HG03064 (cell line): ENCODE measurements around the gene CFAP100.

Experiments
- ATAC-seq: cut with Tn5 transposase; IDR thresholded peaks from one replicate; pipeline ENCODE4 v1.9.1; 2021; ENCODE audit warnings: low read depth; ENCODE audit not compliant: unreplicated experiment

Gene CFAP100

GRCh38 chr3:126419886-126420786 is 25.4 kb downstream of the CFAP100 start:
- ATAC-seq: no peak

DNA sequence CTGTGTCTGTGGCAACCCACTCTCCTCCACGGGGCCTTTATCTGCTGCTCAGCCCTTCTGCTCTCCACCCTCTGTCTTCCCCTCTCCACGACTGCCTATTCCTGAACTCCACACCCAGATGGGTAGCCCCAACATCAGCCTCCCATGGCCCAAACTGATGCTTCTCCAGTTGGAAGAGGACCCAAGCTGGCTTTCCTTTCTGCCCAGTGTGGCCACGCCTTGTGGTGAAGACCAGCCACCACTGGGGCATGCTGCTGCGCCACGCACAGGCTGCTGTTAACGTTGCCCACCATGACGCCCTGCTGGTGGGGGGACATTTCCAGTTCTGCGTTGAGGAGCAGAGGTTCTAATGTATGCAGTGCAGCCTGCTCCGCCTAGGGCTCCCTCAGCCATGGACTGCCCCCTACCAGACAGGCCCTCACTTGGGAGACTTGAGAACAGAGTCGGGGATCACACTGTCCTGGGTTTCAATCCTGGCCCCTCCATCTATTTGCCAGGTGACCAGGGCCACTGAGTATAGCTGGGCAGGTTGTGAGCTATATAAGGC is 26.9 kb downstream of the CFAP100 start:
- ATAC-seq: no peak

DNA sequence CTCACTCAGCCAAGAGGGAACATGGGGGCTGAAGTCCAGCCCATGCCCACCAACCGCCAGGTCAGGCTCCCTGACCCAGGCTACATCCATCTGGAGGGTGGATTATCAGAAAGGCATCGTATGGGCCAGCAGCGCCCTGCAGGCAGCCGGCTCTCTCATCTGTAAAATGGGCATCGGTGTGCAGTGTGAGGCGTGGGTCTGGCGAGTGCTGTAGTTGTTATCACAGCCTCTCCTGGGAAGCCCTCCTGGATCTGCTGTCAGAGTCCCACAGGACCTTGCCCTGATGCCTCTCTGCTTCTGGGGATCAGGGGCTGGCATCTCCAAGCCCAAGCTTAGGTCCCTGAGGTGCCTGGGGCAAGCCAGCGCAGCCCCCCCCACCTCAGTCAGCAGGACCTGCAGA is 27.4 kb downstream of the CFAP100 start:
- no peak for ATAC-seq

GRCh38 chr3:126422571-126423091 is 27.9 kb downstream of the CFAP100 start:
- no peak for ATAC-seq

DNA sequence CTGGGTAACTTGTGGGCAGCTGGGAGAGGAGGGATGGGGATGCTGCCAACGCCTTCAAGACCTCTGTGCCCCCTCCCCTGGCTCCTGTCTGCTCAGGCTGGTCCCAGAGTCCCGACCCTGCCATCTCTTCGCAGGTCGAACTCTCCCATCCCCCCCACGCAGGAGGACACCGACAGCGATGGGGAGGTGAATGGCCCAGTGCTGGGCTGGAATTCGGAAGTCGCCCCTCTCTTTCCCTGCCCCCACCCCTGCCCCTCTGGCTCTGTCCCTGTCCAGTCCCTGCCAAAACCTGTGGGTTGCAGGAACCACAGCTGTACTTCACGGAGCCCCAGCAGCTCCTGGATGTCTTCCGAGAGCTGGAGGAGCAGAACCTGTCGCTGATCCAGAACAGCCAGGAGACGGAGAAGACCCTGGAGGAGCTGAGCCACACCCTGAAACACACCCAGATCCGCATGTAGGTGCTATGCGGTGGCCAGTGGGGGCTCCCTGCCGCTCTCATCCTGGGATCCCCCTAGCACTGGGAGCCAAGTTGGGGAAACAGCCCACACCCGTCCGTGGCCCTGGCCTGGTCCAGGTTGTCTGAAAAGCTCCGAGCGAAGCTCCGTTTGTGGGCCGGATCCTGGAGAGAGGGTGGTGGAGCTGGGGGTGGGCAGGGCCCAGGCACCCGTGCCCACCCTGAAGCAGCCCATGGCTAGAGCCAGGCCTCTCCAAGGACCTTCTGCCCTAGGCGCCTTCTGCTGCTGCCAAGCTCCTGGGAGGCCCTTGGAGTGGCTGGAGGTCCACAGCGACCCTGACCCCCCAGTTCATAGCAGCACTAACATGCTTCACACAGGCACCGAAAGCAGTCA is 28.7 kb downstream of the CFAP100 start:
- ATAC-seq: no peak

DNA sequence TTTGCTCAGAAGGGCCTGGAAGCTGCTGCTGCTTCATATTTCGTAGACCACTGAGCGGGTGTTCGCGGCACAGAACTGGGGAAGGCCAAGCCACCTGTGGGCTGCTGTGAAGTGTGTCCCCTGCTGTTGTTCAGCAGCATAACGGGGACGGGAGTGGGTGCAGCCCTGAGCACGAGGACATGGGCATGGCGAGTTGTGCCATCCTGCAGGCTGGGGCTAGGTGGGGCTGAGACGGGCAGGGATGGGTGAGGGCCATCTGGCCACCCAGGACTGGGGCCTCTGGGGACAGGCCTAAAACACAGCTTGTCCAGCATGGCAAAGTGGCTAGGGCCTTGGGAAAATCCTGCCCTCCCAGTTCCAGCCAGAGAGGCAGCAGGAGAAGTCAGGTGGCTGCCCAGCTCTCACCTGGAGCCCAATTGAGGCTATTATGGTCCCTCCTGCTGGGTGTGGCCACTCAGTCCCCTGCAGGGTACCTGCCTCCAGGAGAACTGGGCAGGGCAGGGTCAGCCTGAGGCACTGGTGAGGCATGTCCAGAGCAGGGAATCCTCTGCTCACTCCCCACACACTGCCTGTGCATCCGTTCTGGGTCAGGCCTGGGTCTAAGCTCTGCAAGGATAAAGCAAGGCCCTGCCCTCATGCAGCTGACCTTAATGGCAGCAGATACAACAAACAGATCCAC is 29.5 kb downstream of the CFAP100 start:
- no peak for ATAC-seq

GRCh38 chr3:126424751-126425150 is 30.0 kb downstream of the CFAP100 start:
- no peak for ATAC-seq

DNA sequence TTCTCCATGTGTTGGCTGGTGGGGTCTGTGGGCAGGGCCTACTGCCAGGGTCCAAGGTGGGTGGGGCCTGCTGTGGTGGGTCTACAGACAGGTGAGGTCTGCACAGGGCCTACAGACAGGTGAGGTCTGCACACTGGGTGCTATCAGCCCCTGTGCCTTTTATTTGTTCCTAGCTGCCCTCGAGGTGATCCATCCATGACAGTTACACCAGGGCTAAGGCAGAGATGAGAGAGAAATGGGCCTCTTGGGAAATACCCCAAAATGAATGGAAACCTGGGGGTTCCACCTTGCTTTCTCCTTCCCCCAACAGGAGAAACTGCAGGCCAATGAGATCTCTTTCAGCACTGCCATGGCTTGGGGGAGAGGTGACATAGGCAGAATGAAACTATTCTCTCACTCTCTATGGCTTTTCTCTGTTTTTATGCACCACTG is 36.4 kb downstream of the CFAP100 start:
- no peak for ATAC-seq

GRCh38 chr3:126432361-126433104 is 37.8 kb downstream of the CFAP100 start:
- ATAC-seq: no peak

DNA sequence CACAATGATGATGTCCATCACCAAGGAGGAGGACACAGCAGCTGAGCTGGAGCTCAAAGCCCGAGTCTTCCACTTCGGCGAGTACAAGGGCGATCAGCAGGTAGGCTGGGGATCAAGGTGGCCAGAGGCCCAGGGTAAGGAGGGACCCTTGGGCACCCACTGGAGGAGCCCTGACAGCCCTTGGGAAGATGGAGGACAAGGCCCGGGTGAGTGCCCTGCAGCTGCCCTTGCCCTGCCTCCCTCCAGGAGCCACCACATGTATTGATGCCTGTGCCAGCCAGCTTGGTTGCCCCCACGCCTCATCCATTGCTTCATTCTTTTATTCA is 38.4 kb downstream of the CFAP100 start:
- no peak for ATAC-seq

DNA sequence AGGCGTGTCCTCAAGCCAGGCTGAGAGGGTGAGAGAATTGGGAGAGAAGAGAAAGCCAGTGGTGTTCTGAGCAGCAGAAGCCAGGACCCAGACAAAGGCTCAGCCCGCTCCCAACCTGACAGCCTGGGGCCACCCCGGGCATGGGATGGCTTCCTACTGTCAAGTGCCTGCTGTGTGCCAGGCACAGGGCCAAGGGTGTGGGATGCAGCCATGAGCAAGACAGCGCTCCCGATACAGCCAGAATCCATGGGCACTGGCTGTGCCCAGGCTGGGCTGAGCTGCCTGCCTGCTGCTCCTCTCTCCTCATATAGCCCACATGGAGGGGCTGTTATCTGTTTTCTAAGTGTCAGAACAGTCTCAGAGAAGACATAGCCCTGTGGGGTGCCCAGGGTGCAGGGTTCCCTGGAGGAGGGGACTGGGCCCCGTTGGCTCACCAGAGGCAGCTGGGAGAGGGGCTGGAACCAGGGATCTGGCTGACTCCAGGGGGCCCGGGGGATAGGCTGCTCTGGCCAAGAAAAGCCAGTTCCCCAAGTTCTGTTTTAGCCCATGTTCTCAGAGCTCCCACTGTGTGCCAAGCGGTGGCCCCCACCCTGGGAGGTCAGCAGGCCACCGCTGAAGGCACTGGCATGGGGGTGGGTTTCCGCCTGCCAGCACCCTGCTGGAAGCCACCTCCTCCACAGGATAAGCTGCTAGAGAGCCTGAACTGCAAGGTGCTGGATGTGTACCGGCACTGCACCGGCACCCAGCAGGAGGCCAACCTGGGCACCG is 39.0 kb downstream of the CFAP100 start:
- ATAC-seq: no peak

- no peak for ATAC-seq
These were observed 39.5 kb downstream of the CFAP100 start for GRCh38 chr3:126434264-126434590.

GRCh38 chr3:126434931-126435411 is 40.3 kb downstream of the CFAP100 start:
- no peak for ATAC-seq

- ATAC-seq: no peak
These were observed 41.0 kb downstream of the CFAP100 start for GRCh38 chr3:126435456-126436315.

- no peak for ATAC-seq
These were observed 42.4 kb downstream of the CFAP100 start for GRCh38 chr3:126436826-126437717.

GRCh38 chr3:126438186-126438585 is 43.5 kb downstream of the CFAP100 start:
- no peak for ATAC-seq

DNA sequence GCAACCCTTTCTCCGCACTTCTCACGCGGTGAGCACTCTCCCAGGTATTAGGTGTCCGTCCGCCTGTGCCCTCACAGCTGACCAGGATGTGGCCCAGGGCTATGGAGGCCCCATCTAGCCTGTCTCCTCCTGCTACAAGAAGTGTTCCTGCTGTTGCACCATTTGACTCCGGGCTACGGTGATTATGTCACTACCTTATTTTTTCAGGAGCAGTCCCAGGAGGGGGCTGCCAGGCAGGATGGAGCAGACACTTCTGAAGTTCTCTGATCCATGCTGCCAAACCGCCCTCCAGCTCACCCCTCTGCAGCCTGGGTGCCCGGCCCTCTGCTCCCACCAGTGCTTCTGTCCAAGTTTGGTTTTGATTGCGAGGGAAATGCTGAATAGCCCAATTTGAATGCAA is 44.0 kb downstream of the CFAP100 start:
- ATAC-seq: no peak
